Effector memory CD4-positive, alpha-beta T cell (primary cell): ENCODE measurements around the gene NAV2.

Experiments
- DNase-seq, 3 donors: peaks; one replicate each; pipeline ENCODE4 v3.0.0-alpha.2; 2020
- H3K27ac ChIP-seq: 2 replicates; pipeline ENCODE4 v1.7.0; 2013; ENCODE audit warnings: mild to moderate bottlenecking, low read length, moderate library complexity; ENCODE audit not compliant: insufficient read depth, poor library complexity, severe bottlenecking
- H3K27me3 ChIP-seq: replicated peaks from 2 replicates; pipeline ENCODE4 v1.7.0; 2013; ENCODE audit warnings: mild to moderate bottlenecking, low read length; ENCODE audit not compliant: insufficient read depth, control insufficient read depth, poor library complexity, severe bottlenecking
- H3K36me3 ChIP-seq: 2 replicates; pipeline ENCODE4 v1.7.0; 2013; ENCODE audit warnings: mild to moderate bottlenecking, low read length, moderate library complexity; ENCODE audit not compliant: control insufficient read depth, insufficient read depth
- H3K4me1 ChIP-seq: 2 replicates; pipeline ENCODE4 v1.7.0; 2013; ENCODE audit warnings: low read length, mild to moderate bottlenecking; ENCODE audit not compliant: control insufficient read depth, insufficient read depth, poor library complexity, severe bottlenecking
- H3K4me3 ChIP-seq: 2 replicates; pipeline ENCODE4 v1.7.0; 2013; ENCODE audit warnings: low read length, low read depth, mild to moderate bottlenecking; ENCODE audit not compliant: insufficient read depth, poor library complexity, severe bottlenecking
- H3K9me3 ChIP-seq: 2 replicates; pipeline ENCODE4 v1.7.0; 2013; ENCODE audit warnings: mild to moderate bottlenecking, low read length, moderate library complexity; ENCODE audit not compliant: control insufficient read depth

NAV2 gene

GRCh38 chr11:19912115-19912957 lies 199.7 kb downstream of the NAV2 start:
- Histone ChIP-seq H3K9me3 (no peaks in the 10 kb centered on the region), H3K36me3 (no peaks in the 10 kb centered on the region), H3K4me3 (no peak overlapping the region), H3K4me1 (no peaks in the 10 kb centered on the region), H3K27me3 (no peaks in the 10 kb centered on the region), H3K27ac (no peak overlapping the region)
- DNase-seq = no peak

GRCh38 chr11:19912958-19913892 lies 200.6 kb downstream of the NAV2 start:
- Histone ChIP-seq H3K4me1 (no peaks in the 10 kb centered on the region), H3K4me3 (no peak overlapping the region), H3K27ac (no peak overlapping the region), H3K36me3 (no peaks in the 10 kb centered on the region), H3K27me3 (no peaks in the 10 kb centered on the region), H3K9me3 (no peaks in the 10 kb centered on the region)
- DNase-seq = no peak

GRCh38 chr11:19913893-19914249 lies 201.2 kb downstream of the NAV2 start:
- no peak overlapping the region for H3K27ac ChIP-seq
- H3K4me1 ChIP-seq = no peaks in the 10 kb centered on the region
- H3K4me3 ChIP-seq = no peak overlapping the region
- H3K27me3 ChIP-seq = no peaks in the 10 kb centered on the region
- no peak for DNase-seq
- no peaks in the 10 kb centered on the region for H3K36me3 ChIP-seq
- no peaks in the 10 kb centered on the region for H3K9me3 ChIP-seq

GRCh38 chr11:19915808-19916207 lies 203.2 kb downstream of the NAV2 start:
- DNase-seq = no peak
- Histone ChIP-seq H3K9me3 (no peaks in the 10 kb centered on the region), H3K27me3 (no peaks in the 10 kb centered on the region), H3K36me3 (no peaks in the 10 kb centered on the region), H3K27ac (no peak overlapping the region), H3K4me1 (no peaks in the 10 kb centered on the region), H3K4me3 (no peak overlapping the region)

- Histone ChIP-seq H3K4me3 (no peak overlapping the region), H3K4me1 (no peaks in the 10 kb centered on the region), H3K36me3 (no peaks in the 10 kb centered on the region), H3K9me3 (no peaks in the 10 kb centered on the region), H3K27me3 (no peaks in the 10 kb centered on the region), H3K27ac (no peak overlapping the region)
- no peak for DNase-seq
These were observed 204.4 kb downstream of the NAV2 start for GRCh38 chr11:19917069-19917468.

- no peak for DNase-seq
- Histone ChIP-seq H3K27me3 (no peaks in the 10 kb centered on the region), H3K9me3 (no peaks in the 10 kb centered on the region), H3K27ac (no peak overlapping the region), H3K4me1 (no peaks in the 10 kb centered on the region), H3K36me3 (no peaks in the 10 kb centered on the region), H3K4me3 (no peak overlapping the region)
These were observed 205.8 kb downstream of the NAV2 start for GRCh38 chr11:19918302-19919049.

GRCh38 chr11:19919050-19919561 lies 206.5 kb downstream of the NAV2 start:
- no peak overlapping the region for H3K4me3 ChIP-seq
- H3K27ac ChIP-seq = no peak overlapping the region
- H3K4me1 ChIP-seq = no peaks in the 10 kb centered on the region
- no peaks in the 10 kb centered on the region for H3K27me3 ChIP-seq
- no peaks in the 10 kb centered on the region for H3K9me3 ChIP-seq
- H3K36me3 ChIP-seq = no peaks in the 10 kb centered on the region
- no peak for DNase-seq

GRCh38 chr11:19920982-19921381 lies 208.3 kb downstream of the NAV2 start:
- H3K4me3 ChIP-seq = no peak overlapping the region
- no peak overlapping the region for H3K27ac ChIP-seq
- H3K36me3 ChIP-seq = no peaks in the 10 kb centered on the region
- H3K27me3 ChIP-seq = no peaks in the 10 kb centered on the region
- no peaks in the 10 kb centered on the region for H3K9me3 ChIP-seq
- H3K4me1 ChIP-seq = no peaks in the 10 kb centered on the region
- no peak for DNase-seq

- no peak for DNase-seq
- H3K9me3 ChIP-seq = no peaks in the 10 kb centered on the region
These were observed 209.5 kb downstream of the NAV2 start for GRCh38 chr11:19921976-19922688.

More at GRCh38 chr11:19921976-19922688, 209.5 kb downstream of the NAV2 start:
- H3K4me1 ChIP-seq = no peaks in the 10 kb centered on the region
- no peak overlapping the region for H3K4me3 ChIP-seq
- no peak overlapping the region for H3K27ac ChIP-seq
- H3K36me3 ChIP-seq = no peaks in the 10 kb centered on the region
- H3K27me3 ChIP-seq = no peaks in the 10 kb centered on the region
